HG03045 (cell line): Measurements from ENCODE around the gene SDHD.

Experiments used
- ATAC-seq: cut with Tn5 transposase; IDR thresholded peaks from one replicate; pipeline ENCODE4 v1.9.1; 2021; ENCODE audit warnings: mild to moderate bottlenecking, moderate library complexity; ENCODE audit not compliant: unreplicated experiment

Gene SDHD

DNA sequence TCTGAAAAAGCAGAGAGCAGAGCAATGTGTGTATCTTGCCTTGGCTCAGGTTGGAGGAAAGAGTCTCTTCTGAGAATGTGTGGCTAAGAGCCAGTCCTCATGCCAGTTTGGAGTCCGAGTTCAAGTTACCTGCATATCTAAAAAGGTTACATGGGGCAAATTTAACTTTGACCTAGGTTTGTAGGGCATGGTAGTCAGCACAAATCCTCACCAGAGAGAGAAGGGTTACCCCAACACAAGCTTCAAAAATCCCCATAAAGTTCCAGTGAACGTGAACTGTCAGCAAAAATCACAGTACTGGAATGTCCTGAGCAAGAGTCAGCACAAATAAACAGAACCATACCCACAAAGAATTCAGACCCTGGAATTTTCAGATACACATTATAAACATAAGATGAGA, 13.8 kb downstream of the SDHD start:
- no peak for ATAC-seq

DNA sequence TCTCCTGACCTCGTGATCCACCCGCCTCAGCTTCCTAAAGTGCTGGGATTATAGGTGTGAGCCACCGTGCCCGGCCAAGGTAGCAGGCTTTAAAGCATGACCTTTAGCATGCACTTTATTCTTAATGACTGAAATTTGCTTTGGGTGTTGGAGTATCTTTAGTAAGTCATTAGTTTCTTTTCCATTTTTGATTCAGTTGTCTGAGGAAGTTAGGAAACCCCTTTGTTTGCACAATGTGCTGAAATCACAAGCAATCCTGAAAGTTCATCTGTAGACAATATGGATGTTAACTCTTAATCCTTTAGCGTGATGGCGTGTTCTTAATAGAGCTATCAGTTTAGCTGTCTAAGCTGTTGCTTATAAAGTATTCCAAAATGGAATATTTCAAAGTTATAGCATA, 16.8 kb downstream of the SDHD start:
- ATAC-seq, result no peak

- ATAC-seq, result no peak
Measured at GRCh38 chr11:112106070-112106469, 19.4 kb downstream of the SDHD start.

GRCh38 chr11:112113539-112114457, 27.1 kb downstream of the SDHD start:
- no peak for ATAC-seq

- no peak for ATAC-seq
Measured at GRCh38 chr11:112114460-112114859, 27.8 kb downstream of the SDHD start.

DNA sequence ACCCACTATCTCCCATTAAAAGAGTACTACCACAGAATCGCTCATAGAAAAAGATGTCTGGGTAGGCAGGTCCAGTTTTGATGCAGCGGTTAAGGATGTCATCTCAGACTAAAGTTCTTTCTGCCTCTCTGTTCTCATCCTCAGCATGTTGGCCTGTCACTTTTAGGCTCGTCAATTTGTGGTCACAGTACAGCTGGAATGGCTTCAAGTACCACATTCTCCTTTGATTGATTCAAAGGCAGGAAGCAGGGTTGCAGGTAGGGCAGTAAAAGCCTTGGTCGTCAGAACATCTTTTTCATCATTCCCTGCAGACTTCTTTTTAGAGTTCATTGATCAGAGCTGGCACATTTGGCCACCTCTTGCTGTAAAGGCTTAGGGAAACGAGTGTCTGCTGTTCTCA, 28.7 kb downstream of the SDHD start:
- ATAC-seq, result no peak

DNA sequence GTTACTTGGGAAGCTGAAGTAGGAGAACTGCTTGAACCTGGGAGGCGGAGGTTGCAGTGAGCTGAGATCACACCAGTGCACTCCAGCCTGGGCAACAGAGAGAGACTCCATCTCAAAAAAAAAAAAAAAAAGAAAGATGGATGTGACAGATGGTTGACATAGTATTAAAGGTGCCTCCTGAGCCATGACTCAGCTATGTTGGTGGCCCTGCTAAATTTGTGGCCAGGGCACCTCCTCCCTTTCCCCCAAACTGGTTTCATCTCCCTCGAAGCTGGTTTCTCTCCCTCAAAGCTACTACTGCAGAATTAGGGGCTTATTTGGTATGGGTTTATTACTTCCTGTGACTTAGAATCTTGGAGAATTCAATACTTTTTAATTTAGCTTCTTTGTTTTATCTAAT, 31.5 kb downstream of the SDHD start:
- no peak for ATAC-seq

DNA sequence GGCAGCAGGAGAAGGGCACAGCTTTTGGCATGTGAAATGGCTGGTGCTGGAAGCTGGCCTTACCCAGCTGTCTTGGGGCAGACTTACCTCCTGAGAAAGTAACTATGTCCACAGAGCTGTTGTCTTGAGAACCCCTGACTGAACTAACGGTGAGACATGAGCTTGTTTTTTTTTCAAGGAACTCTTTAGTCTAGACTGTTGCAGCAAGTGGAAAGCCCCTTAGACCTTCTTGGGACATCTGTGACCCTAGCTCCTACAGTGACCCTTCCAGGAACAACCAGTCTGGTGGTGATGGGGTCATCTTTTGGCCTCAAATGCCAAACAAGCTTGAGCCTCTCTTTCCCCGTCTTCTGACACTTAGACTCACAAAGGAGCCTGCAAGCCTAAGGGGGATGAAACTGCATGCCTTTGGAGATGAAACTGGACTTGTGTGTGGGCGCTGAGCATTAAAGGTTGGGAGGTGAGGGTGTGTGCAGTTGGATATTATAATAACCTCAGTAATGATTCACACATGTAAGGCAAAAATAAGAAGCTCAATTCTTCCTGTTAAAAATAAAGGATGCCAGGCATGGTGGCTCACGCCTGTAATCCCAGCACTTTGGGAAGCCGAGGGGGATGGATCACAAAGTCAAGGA, 35.4 kb downstream of the SDHD start:
- ATAC-seq, result no peak

GRCh38 chr11:112123129-112123528, 36.5 kb downstream of the SDHD start:
- ATAC-seq, result no peak

- ATAC-seq, result no peak
Measured at GRCh38 chr11:112127056-112127455, 40.4 kb downstream of the SDHD start.

DNA sequence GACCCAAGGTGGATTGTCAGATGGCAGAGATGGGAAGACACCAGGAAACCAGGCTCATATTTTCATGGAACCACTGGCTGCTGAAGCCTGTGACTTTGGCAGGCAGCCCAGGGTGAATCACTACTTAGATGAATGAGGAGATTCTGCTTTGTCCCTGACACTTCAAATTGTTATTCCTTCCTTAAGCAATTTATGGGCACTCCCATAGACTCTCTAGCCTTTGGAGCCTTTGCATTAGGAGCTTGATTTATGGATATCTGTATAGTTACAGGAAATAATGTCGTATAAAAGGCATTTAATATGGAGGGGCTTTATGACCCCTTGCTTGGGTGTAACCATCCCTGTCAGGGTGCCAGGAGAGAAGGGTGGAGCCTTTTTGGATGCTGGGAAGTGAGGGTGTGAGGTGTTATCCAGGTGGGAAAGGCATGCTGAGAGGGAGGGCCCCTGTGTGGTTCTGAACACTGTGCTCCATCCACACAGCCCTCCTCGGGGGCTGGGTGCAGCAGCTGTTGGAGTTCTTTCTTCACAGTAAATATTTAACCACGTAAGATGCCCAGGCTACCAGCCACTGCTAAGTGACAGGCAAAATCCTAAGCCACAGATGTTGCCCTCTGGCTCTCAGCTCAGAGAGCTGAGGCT, 41.9 kb downstream of the SDHD start:
- ATAC-seq, result no peak

- no peak for ATAC-seq
Measured at GRCh38 chr11:112129656-112130055, 43.0 kb downstream of the SDHD start.

DNA sequence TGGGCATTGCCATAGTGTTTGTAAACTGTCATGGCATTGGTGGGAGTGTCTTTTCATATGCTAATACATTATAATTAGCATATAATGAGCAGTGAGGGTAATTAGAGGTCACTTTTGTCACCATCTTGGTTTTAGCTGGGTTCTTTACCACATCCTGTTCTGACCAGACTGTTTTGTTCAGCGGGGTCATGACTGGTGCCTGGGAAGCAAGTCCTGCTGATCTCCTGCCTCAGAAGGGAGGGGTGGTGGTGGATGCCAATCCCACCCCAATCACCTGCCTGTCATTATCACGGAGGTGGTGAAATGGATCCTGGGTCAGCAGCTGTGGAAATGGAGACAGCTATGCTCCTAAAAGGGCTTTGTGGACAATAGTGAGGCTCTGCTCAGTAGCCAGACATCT, 46.1 kb downstream of the SDHD start:
- ATAC-seq, result no peak

- no peak for ATAC-seq
Measured at GRCh38 chr11:112134473-112134872, 47.8 kb downstream of the SDHD start.

DNA sequence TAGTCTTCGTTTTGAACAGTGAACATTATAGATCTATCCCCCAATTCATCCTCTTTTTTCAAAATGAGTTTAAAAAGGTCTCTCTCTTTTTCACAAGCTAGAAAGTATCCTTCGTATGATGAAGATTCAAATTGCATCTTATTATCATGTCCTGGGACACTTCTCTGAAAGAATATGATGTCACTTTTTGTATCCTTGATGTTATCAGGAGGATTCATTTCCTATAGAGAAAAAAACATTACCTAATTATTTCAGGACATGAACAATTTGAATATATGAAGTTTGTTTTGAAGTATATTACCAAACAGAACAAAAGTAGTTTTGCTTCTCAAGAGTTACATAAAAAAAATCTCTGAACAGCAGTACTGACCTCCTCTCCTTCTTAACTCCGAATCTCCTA, 56.9 kb downstream of the SDHD start:
- no peak for ATAC-seq
